H9 (cell line): Measurements from ENCODE around the gene MYEF2. TPM values are rescaled to one million over a fixed set of nuclear protein-coding genes. Genes with fewer than 3 reads are reported as not detected.

Source experiments
- DNase-seq: peaks from one replicate; pipeline ENCODE4 v3.0.0-alpha.2; 2017
- H2AFZ ChIP-seq: one replicate; pipeline ENCODE4 v1.6.1; 2013; ENCODE audit warnings: mild to moderate bottlenecking, low read length, control low read depth, moderate library complexity
- H2AK5ac ChIP-seq: 2 replicates; pipeline ENCODE4 v1.6.1; 2013; ENCODE audit warnings: low read length, control low read depth, mixed read lengths; ENCODE audit not compliant: insufficient read length
- H2BK120ac ChIP-seq: one replicate; pipeline ENCODE4 v1.6.1; 2013; ENCODE audit warnings: low read depth, mild to moderate bottlenecking, low read length, control low read depth, inconsistent platforms; ENCODE audit not compliant: poor library complexity, severe bottlenecking
- H2BK12ac ChIP-seq: 2 replicates; pipeline ENCODE4 v1.6.1; 2013; ENCODE audit warnings: low read length, control low read depth, mixed read lengths, low read depth; ENCODE audit not compliant: insufficient read length
- H2BK15ac ChIP-seq: 2 replicates; pipeline ENCODE4 v1.6.1; 2013; ENCODE audit warnings: low read depth, low read length, control low read depth
- H2BK20ac ChIP-seq: one replicate; pipeline ENCODE4 v1.6.1; 2013; ENCODE audit warnings: low read depth, mild to moderate bottlenecking, low read length, control low read depth, inconsistent platforms; ENCODE audit not compliant: poor library complexity, severe bottlenecking
- H2BK5ac ChIP-seq: 2 replicates; pipeline ENCODE4 v1.6.1; 2013; ENCODE audit warnings: low read length, control low read depth, mixed read lengths; ENCODE audit not compliant: insufficient read length
- H3K14ac ChIP-seq: 2 replicates; pipeline ENCODE4 v1.6.1; 2013; ENCODE audit warnings: low read length, control low read depth; ENCODE audit not compliant: insufficient read depth
- H3K18ac ChIP-seq: 2 replicates; pipeline ENCODE4 v1.6.1; 2013; ENCODE audit warnings: low read depth, mild to moderate bottlenecking, mixed read lengths, low read length, control low read depth; ENCODE audit not compliant: insufficient read length
- H3K23ac ChIP-seq: 2 replicates; pipeline ENCODE4 v1.6.1; 2013; ENCODE audit warnings: low read length, control low read depth, mixed read lengths, low read depth; ENCODE audit not compliant: insufficient read length
- H3K23me2 ChIP-seq: 2 replicates; pipeline ENCODE4 v1.6.1; 2013; ENCODE audit warnings: low read depth, mild to moderate bottlenecking, mixed read lengths, low read length, control low read depth; ENCODE audit not compliant: insufficient read length, poor library complexity, severe bottlenecking
- H3K27ac ChIP-seq: 2 replicates; pipeline ENCODE4 v1.5.1; 2013; ENCODE audit warnings: low read length, control low read depth, mixed read lengths, low read depth; ENCODE audit not compliant: insufficient read length
- H3K27me3 ChIP-seq: 2 replicates; pipeline ENCODE4 v1.6.1; 2013; ENCODE audit warnings: low read length, control low read depth, inconsistent platforms; ENCODE audit not compliant: insufficient read depth
- H3K4ac ChIP-seq: 2 replicates; pipeline ENCODE4 v1.6.1; 2013; ENCODE audit warnings: low read depth, mild to moderate bottlenecking, control low read depth, inconsistent platforms, low read length, moderate library complexity
- H3K4me1 ChIP-seq: 2 replicates; pipeline ENCODE4 v1.6.1; 2013; ENCODE audit warnings: low read length, control low read depth, inconsistent platforms; ENCODE audit not compliant: insufficient read depth
- H3K4me2 ChIP-seq: 2 replicates; pipeline ENCODE4 v1.6.1; 2013; ENCODE audit warnings: low read length, control low read depth, mixed read lengths; ENCODE audit not compliant: insufficient read length, insufficient read depth
- H3K56ac ChIP-seq: 2 replicates; pipeline ENCODE4 v1.6.1; 2013; ENCODE audit warnings: low read depth, mild to moderate bottlenecking, mixed read lengths, low read length, control low read depth; ENCODE audit not compliant: insufficient read length
- H3K79me1 ChIP-seq: 2 replicates; pipeline ENCODE4 v1.6.1; 2013; ENCODE audit warnings: low read depth, mild to moderate bottlenecking, moderate library complexity, low read length, control low read depth, inconsistent platforms; ENCODE audit not compliant: insufficient read depth, poor library complexity, severe bottlenecking
- H3K79me2 ChIP-seq: 2 replicates; pipeline ENCODE4 v1.6.1; 2013; ENCODE audit warnings: low read length, control low read depth, inconsistent platforms; ENCODE audit not compliant: insufficient read depth
- H3K9ac ChIP-seq: 2 replicates; pipeline ENCODE4 v1.6.1; 2013; ENCODE audit warnings: low read length, control low read depth, mixed read lengths; ENCODE audit not compliant: insufficient read length; ENCODE audit errors: extremely low read depth
- H3K9me3 ChIP-seq: one replicate; pipeline ENCODE4 v1.6.1; 2013; ENCODE audit warnings: low read depth, low read length, inconsistent platforms; ENCODE audit not compliant: control insufficient read depth
- H3T11ph ChIP-seq: one replicate; pipeline ENCODE4 v1.6.1; 2013; ENCODE audit warnings: mild to moderate bottlenecking, low read length, control low read depth, inconsistent platforms
- H4K20me1 ChIP-seq: one replicate; pipeline ENCODE4 v1.6.1; 2013; ENCODE audit not compliant: control insufficient read depth, insufficient read length, insufficient read depth
- H4K5ac ChIP-seq: 2 replicates; pipeline ENCODE4 v1.6.1; 2013; ENCODE audit warnings: low read depth, mild to moderate bottlenecking, mixed read lengths, low read length, control low read depth; ENCODE audit not compliant: insufficient read length
- H4K8ac ChIP-seq: replicated peaks from 2 replicates; pipeline ENCODE4 v1.6.1; 2013; ENCODE audit warnings: low read length, control low read depth, mixed read lengths, low read depth; ENCODE audit not compliant: insufficient read length
- H4K91ac ChIP-seq: 2 replicates; pipeline ENCODE4 v1.6.1; 2013; ENCODE audit warnings: low read depth, mild to moderate bottlenecking, moderate library complexity, mixed read lengths, low read length, control low read depth; ENCODE audit not compliant: insufficient read length
- H3K27ac Mint-ChIP-seq, 3 experiments: 2 replicates in 2 of 3; 3 replicates in 1 of 3; pipeline ENCODE4 v1.8.0; 2020 to 2021; ENCODE audit warnings: mixed read lengths in 3 of 3, mild to moderate bottlenecking in 1 of 3, moderate library complexity in 1 of 3
- H3K27me3 Mint-ChIP-seq: 2 replicates; pipeline ENCODE4 v1.8.0; 2021; ENCODE audit warnings: low read depth, mild to moderate bottlenecking, moderate library complexity, mixed read lengths
- H3K36me3 Mint-ChIP-seq, 3 experiments: 2 replicates in 2 of 3; 3 replicates in 1 of 3; pipeline ENCODE4 v1.8.0; 2020 to 2021; ENCODE audit warnings: low read depth in 3 of 3, mixed read lengths in 3 of 3; ENCODE audit not compliant: insufficient read depth in 1 of 3
- H3K4me1 Mint-ChIP-seq, 2 experiments: 2 replicates each; pipeline ENCODE4 v1.8.0; 2020; ENCODE audit warnings: mixed read lengths in 2 of 2
- H3K4me3 Mint-ChIP-seq, 2 experiments: 2 replicates in 1 of 2; 3 replicates in 1 of 2; pipeline ENCODE4 v1.8.0; 2020 to 2021; ENCODE audit warnings: mild to moderate bottlenecking in 2 of 2, mixed read lengths in 2 of 2, moderate library complexity in 1 of 2
- H3K9me3 Mint-ChIP-seq, 2 experiments: 2 replicates in 1 of 2; 3 replicates in 1 of 2; pipeline ENCODE4 v1.8.0; 2020; ENCODE audit warnings: mild to moderate bottlenecking in 2 of 2, mixed read lengths in 2 of 2, moderate library complexity in 1 of 2
- CTCF ChIP-seq: fragments of 200-600 bp; sonication (generic); conservative IDR thresholded peaks from 3 replicates; pipeline ENCODE4 v1.8.0; 2021; ENCODE audit warnings: antibody characterized with exemption, mild to moderate bottlenecking
- WGBS: extraction: QIAGEN DNeasy Blood & Tissue Kit; methylation state at CpG from one replicate; pipeline ENCODE4 v1.1.7; 2013; ENCODE audit warnings: missing lambda C conversion rate, low lambda C conversion rate, mixed read lengths; ENCODE audit not compliant: insufficient read length; ENCODE audit errors: extremely low coverage; 5-methylcytosine and 5-hydroxymethylcytosine counted together
- total RNA-seq: library from RNA; stranded (reverse); gene quantifications from 2 replicates; pipeline ENCODE4 v1.2.1, GENCODE V29; 2021

The MYEF2 gene
- total RNA-seq, 1 experiment from 2014 or later, result 85.2 TPM

- Histone ChIP-seq H3K23ac (no peak overlapping the region), H4K91ac (no peak overlapping the region), H2BK120ac (no peak overlapping the region), H2BK20ac (no peak overlapping the region), H2BK5ac (no peak overlapping the region), H3K4me2 (no peak overlapping the region), H3K14ac (no peak overlapping the region), H4K8ac (no peak overlapping the region), H3T11ph (no peak overlapping the region), H3K4ac (no peak overlapping the region), H2BK15ac (no peak overlapping the region), H3K27me3 (no peaks in the 10 kb centered on the region), H3K79me2 (no peaks in the 10 kb centered on the region), H3K23me2 (no peaks in the 10 kb centered on the region), H3K9me3 (no peaks in the 10 kb centered on the region), H3K27ac (no peak overlapping the region), H3K4me1 (no peaks in the 10 kb centered on the region; the same call in 1 of the 2 replicates), H4K20me1 (no peaks in the 10 kb centered on the region), H3K79me1 (no peaks in the 10 kb centered on the region), H3K9ac (no peak overlapping the region), H4K5ac (no peak overlapping the region), H2AK5ac (no peak overlapping the region), H2BK12ac (no peak overlapping the region), H2AFZ (no peak overlapping the region), H3K18ac (no peak overlapping the region), H3K56ac (no peak overlapping the region)
- TF ChIP-seq CTCF, result peak; percentile 74
- H3K36me3 Mint-ChIP-seq, result no peaks in the 10 kb centered on the region
- H3K9me3 Mint-ChIP-seq, result no peaks in the 10 kb centered on the region
- WGBS, result no CpG with 5 or more reads among the region's 6 CpGs
- peaks cover 5 to 11% of the 10 kb centered on the region in 2 experiments for H3K4me1 Mint-ChIP-seq
- DNase-seq, result peak; percentile 74
- no peak overlapping the region for H3K4me3 Mint-ChIP-seq
- H3K27me3 Mint-ChIP-seq, result no peaks in the 10 kb centered on the region
- no peak overlapping the region for H3K27ac Mint-ChIP-seq
These were observed 65.9 kb downstream of the MYEF2 start for GRCh38 chr15:48112242-48112641.
